ENCODE results near the gene GAK.
"Not testable (repeated sequence)": the region's sequence is repeated elsewhere in the genome, so short reads cannot be mapped to it uniquely, and the experiment has no call there.

Gene GAK

DNA sequence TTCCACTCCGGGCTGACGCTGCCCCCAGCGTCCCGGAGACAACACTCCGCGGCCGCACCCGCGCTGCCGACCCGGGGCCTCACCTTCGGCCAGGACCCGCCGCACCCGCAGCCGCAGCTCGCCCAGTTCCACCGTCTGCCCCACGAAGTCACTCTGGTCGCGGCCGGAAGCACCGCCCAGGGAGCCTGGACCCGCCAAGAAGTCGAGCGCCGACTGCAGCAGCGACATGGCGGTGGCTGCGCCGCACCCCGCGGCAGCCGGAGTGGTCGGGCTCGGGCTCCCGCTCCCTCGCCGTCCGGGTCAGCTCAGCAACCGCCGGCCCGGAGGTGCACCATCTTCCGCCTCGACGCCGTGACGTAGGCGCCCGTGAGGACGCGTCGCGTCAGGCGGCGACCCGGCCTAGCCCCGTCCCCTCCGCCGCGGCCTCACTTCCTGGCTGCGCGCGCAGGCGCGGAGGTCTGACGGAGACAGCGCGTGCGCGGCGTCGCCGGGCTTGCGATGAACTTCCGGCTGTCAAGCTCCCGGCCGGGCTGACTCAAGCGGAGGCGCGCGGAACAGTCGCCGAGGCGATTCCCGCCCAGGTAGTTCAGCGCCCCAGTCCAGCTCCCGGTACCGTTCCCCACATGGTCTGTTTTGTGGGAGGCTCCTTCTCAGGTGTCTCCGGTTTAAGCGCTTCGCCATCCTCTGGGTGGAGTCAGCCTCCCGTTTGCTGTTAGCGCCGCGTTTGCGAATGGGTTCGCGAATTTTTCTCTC is at the start of gene GAK, which contains the start of gene TMEM175:
GAK (minus strand) TSS at position 357 of the 753 bp plus-strand sequence; CDS start at position 228, 129 bp downstream.
TMEM175 (plus strand) TSS at position 501 of the 753 bp plus-strand sequence. CDS start 15,280 bp downstream, outside the sequence.
- DNase-seq: peak; percentile 98
- peak within 1 kb of the TSS; percentile 98 for H3K27ac Mint-ChIP-seq
- H3K36me3 Mint-ChIP-seq (ENCODE audit: low read depth): peaks cover 33% of the 10 kb centered on the region
- peaks cover 51% of the 10 kb centered on the region for H3K4me1 Mint-ChIP-seq (ENCODE audit: low read depth)
- no peaks in the 10 kb centered on the region for H3K9me3 Mint-ChIP-seq
- H3K27me3 Mint-ChIP-seq: no peaks in the 10 kb centered on the region
- peak within 1 kb of the TSS; percentile 94 for H3K4me3 Mint-ChIP-seq

DNA sequence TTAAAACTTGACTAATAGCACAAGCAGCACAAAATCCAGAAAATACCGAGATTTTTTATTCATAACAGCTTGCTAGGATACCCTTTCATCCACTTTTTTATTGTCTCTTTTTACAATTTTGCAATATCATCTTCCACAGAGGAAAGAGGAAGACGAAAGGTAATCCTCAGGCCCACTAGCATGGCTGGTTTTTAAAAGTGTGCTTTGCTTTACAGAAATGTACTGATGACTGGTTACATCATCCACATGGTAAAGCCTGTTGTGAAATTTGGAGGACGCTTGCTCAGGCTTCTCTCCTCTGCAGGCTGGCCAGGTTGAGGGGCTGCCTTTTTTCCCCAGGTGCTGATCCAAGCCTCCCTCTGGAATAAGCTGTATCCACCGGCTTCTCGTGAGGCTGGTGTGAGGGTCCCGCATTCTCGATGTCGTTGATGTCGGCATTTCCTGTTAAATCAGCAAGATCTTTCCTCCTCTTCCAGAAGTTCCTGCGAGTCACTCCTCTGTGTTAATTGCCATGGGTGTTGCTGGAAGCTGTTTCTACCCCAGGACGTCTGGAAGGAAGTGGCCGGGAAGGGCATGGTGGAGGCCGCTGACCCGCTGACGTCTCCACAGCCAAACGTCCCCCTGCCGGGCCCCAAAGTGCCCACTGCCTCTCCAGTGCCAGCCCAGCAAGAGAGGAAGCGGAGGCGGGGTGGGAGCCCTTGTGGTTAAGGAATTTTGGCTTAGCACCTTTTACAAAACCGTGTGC is 47.0 kb upstream of the GAK start:
- H3K36me3 Mint-ChIP-seq (ENCODE audit: low read depth): no peaks in the 10 kb centered on the region
- DNase-seq: no peak
- H3K4me3 Mint-ChIP-seq: no peak overlapping the region
- no peaks in the 10 kb centered on the region for H3K27me3 Mint-ChIP-seq
- no peaks in the 10 kb centered on the region for H3K9me3 Mint-ChIP-seq
- H3K4me1 Mint-ChIP-seq (ENCODE audit: low read depth): peaks cover under 1% of the 10 kb centered on the region
- H3K27ac Mint-ChIP-seq: no peak overlapping the region

DNA sequence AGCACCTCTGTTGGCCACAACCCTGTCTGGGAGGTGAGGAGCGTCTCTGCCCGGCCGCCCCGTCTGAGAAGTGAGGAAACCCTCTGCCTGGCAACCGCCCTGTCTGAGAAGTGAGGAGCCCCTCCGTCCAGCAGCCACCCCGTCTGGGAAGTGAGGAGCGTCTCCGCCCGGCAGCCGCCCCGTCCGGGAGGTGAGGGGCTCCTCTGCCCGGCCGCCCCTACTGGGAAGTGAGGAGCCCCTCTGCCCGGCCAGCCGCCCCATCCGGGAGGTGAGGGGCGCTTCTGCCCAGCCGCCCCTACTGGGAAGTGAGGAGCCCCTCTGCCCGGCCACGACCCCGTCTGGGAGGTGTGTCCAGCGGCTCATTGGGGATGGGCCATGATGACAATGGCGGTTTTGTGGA is 43.9 kb upstream of the GAK start:
- not testable (repeated sequence) for H3K9me3 Mint-ChIP-seq; H3K4me3 Mint-ChIP-seq; DNase-seq; H3K27me3 Mint-ChIP-seq; H3K4me1 Mint-ChIP-seq (ENCODE audit: low read depth); H3K27ac Mint-ChIP-seq; H3K36me3 Mint-ChIP-seq (ENCODE audit: low read depth)

DNA sequence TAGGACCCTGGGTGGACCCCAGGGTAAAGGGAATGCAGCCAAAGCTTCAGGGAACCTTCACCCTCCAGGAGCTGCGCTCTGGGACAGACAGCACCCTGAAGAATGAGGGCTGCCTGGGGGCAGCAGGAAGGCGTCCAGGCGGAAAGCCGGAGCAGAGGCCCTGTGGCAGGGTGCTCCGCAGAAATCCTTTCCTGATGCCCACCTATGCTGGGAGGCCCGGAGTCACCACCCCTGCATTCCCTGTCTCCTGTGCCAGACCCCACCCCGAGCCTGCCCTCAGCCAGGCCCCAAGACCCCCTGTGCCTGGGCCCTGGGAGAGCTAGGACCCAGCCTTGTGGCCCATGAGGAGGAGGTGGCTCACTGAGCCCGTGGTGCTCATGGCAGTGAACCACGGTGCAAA is 42.6 kb upstream of the GAK start:
- Mint-ChIP-seq H3K27me3 (no peaks in the 10 kb centered on the region), H3K36me3 (ENCODE audit: low read depth) (no peaks in the 10 kb centered on the region), H3K27ac (no peak overlapping the region), H3K9me3 (no peaks in the 10 kb centered on the region), H3K4me1 (ENCODE audit: low read depth) (peaks cover 16% of the 10 kb centered on the region), H3K4me3 (no peak overlapping the region)
- no peak for DNase-seq

DNA sequence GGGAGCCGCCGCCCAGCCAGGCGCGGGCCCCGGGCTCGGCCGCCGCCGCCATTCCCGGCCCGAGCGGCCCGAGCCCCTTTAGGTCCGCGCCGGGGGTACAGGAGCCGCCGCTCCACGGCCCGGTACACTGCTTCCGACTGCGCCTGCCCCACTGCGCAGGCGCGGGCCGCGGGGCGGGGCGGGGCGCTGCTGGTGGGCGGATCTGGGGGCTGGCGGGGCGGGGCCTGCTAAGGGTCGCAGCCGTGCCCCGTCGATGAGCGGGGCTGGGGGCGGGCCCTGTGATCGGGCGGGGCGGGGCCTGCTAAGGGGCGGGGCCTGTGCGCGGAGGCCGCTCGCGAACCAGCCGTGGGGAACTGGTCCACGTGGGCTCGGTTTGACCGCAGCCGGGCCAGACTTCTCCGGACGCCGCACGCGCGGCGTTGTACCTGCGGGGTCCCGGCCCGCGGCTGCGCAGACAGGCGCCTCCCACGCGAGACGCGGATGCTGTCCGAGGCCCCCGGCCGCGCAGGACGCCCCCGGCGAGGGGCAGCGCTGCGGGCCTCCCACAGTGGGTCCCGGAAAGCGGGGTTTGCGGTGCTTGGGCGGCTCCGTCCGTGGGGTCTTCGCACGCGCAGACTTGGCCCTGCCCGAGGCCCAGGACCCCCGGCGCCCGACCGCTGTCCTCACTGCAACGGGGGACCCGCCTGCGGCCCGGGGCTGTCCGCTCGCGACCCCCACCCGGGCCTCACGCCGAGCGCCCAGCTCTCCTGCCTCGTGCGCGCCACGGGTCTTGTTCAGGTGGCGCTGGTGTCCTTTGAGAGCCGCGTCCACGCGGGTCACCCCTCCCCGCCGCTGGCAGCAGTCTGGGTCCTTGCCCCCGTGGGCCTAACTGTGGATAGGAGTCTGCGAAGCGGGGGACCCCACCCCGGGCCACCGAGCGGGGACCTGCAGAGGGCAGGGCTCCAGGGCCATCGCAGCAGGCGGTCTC is 41.6 kb upstream of the GAK start, which contains the start of gene DGKQ:
DGKQ (minus strand) TSS at position 139 of the 967 bp plus-strand sequence; CDS start at position 52, 87 bp downstream.
- H3K36me3 Mint-ChIP-seq (ENCODE audit: low read depth): no peaks in the 10 kb centered on the region
- H3K27ac Mint-ChIP-seq: no peak within 1 kb of the TSS
- H3K4me3 Mint-ChIP-seq: peak within 1 kb of the TSS; percentile 65
- H3K9me3 Mint-ChIP-seq: no peaks in the 10 kb centered on the region
- peaks cover 16% of the 10 kb centered on the region for H3K4me1 Mint-ChIP-seq (ENCODE audit: low read depth)
- no peaks in the 10 kb centered on the region for H3K27me3 Mint-ChIP-seq
- peak; percentile 95 for DNase-seq

DNA sequence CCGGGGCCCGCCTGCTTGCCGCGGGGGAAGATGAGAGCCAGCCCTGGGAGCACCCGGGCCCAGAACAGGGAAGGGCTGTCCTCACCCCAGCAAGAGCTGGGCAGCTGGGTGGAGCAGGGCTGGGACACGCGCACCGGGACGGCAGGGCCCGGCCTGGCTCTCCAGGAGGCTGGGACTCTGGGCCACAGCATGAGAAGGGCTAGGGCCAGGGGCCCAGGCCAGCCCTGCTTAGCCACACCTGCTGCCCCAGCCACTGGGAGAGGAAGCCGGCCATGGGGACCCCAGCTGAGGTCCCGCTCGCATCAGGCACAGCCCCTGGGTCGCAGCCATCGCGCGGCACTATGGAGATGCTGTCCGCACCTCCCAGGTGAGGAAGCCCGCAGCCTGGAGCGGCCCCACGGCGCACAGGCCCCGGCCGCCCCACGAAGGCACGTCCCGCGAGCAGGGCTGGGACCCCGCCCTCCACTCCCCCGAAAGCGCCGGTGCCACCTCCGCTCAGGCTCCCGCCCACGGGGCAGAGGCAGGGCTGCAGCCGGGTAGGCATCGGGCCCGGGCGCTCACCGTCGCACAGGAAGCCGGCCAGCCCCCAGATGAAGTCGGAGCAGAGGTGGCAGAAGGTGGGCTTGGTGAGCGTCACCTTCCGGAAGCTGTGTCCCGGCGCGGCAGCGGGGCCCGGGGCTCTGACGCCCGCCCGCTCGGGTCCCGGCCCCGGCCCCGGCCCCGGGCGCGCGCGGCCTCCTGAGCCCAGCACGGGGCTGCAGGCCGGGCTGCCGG is 40.7 kb upstream of the GAK start:
- Mint-ChIP-seq H3K4me3 (peak overlapping the region; percentile 65), H3K4me1 (ENCODE audit: low read depth) (peaks cover 16% of the 10 kb centered on the region), H3K27me3 (no peaks in the 10 kb centered on the region), H3K9me3 (no peaks in the 10 kb centered on the region), H3K36me3 (ENCODE audit: low read depth) (no peaks in the 10 kb centered on the region), H3K27ac (no peak overlapping the region)
- peak; percentile 74 for DNase-seq

DNA sequence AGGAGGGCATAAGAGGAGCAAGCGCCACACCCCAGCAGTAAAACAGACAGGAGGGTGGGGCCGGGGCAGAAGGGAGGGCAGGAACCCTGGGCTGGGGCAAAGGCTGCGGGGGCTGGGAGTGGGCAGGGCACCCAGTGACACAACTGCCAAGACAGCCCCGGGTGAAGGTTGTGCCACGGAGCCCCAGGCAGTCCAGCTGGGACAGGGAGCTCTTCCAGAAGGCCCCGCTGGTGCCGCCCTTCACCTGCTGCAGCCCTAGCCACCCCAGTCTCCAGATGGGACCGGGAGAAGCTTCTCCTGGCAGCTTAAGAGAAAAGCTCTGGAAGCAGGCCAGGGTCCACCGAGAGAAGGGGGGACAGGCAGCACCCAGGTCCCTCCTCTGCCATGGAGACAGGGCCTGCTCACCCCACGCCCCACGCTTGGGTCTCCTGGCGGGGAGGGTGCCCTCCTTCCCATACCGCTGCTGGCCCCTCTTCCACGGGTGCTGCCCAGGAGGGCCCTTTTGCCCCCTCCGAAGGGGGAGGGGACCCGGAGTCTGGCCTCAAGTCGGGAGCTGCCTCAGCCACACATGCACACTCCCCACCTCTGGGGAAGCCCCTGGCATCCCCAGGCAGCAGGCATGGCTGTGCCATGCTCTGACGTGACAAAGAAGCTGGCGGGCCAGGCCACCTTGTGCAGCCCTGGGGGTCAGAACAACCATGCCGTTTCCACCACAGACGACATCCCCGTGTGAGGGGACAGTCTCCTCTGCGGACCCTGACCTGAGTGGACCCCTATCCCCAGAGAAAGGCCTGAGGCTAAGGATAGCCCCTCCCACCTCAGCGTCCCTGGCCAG is 39.8 kb upstream of the GAK start:
- no peaks in the 10 kb centered on the region for H3K36me3 Mint-ChIP-seq (ENCODE audit: low read depth)
- H3K27me3 Mint-ChIP-seq: no peaks in the 10 kb centered on the region
- no peak for DNase-seq
- peaks cover 16% of the 10 kb centered on the region for H3K4me1 Mint-ChIP-seq (ENCODE audit: low read depth)
- peak overlapping the region; percentile 65 for H3K4me3 Mint-ChIP-seq
- H3K9me3 Mint-ChIP-seq: no peaks in the 10 kb centered on the region
- H3K27ac Mint-ChIP-seq: no peak overlapping the region

DNA sequence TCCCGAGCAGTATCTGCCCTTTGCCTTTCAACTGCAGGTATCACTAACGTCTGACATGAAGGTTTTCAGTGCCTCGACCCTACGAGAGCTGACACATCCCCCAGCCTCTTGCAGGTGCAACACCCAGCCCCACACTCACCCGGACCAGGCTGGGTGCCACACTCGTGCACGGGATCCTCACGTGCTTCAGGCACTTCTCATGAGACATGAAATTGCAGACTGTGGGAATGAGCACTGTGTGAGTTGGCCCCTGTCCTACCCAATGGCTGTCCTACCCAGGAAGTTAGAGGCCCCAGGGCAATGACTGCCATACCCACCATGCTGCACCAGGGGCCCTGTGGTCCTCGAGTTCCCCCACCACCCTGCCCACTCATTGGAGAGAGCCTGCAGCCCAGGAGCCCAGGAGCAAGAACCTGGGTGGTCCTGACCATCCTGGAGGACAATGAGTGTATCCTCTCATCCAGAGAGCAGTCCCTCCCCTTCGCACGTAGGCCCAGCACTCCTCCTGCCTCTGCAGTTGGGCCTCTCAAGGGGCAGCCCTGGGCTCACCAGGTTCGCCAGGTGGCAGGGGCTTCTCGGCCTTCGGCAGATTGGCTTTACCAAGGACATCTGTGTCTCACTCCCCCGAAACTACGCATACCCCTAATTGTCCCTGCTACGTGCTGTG is 38.9 kb upstream of the GAK start:
- H3K4me3 Mint-ChIP-seq: peak overlapping the region; percentile 33
- H3K27ac Mint-ChIP-seq: no peak overlapping the region
- no peaks in the 10 kb centered on the region for H3K27me3 Mint-ChIP-seq
- no peak for DNase-seq
- peaks cover 16% of the 10 kb centered on the region for H3K4me1 Mint-ChIP-seq (ENCODE audit: low read depth)
- no peaks in the 10 kb centered on the region for H3K9me3 Mint-ChIP-seq
- peaks cover under 1% of the 10 kb centered on the region for H3K36me3 Mint-ChIP-seq (ENCODE audit: low read depth)

DNA sequence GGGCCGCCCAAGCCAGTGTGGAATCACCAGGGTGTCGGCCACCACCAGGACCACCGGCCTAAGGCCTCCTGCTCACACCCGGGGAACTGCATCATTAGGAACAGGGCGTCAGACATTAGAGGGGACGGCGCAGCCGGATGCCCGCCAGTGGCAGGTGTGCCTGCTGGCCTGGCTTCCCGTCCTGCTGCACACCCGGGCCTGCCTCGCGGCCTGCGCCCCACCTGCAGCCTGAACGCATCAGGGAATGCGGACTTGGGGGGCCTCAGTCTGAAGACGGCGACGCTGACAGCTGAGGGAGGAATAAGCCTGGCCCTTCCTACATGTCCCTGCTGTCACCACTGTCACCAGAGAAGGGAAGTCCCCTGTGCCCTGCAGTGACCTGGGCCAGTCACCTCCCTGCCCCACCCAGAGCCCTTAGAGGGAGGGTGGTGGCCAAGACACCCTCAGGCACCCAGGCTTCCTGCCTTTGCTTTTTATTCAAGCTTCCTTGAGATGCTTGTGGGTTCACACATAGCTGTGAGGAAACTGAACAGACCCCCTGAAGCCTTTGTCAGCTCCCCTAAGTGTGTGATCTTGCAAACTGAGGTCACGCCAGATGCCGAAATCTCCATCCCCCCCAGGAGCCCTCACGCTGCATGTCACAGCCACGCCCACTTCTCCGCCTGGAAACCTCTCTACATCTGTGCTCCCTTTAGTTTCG is 38.1 kb upstream of the GAK start:
- H3K36me3 Mint-ChIP-seq (ENCODE audit: low read depth): peaks cover 4% of the 10 kb centered on the region
- H3K4me3 Mint-ChIP-seq: no peak overlapping the region
- H3K27me3 Mint-ChIP-seq: no peaks in the 10 kb centered on the region
- H3K4me1 Mint-ChIP-seq (ENCODE audit: low read depth): peaks cover 16% of the 10 kb centered on the region
- no peak for DNase-seq
- H3K27ac Mint-ChIP-seq: peak overlapping the region; percentile 2
- H3K9me3 Mint-ChIP-seq: no peaks in the 10 kb centered on the region

DNA sequence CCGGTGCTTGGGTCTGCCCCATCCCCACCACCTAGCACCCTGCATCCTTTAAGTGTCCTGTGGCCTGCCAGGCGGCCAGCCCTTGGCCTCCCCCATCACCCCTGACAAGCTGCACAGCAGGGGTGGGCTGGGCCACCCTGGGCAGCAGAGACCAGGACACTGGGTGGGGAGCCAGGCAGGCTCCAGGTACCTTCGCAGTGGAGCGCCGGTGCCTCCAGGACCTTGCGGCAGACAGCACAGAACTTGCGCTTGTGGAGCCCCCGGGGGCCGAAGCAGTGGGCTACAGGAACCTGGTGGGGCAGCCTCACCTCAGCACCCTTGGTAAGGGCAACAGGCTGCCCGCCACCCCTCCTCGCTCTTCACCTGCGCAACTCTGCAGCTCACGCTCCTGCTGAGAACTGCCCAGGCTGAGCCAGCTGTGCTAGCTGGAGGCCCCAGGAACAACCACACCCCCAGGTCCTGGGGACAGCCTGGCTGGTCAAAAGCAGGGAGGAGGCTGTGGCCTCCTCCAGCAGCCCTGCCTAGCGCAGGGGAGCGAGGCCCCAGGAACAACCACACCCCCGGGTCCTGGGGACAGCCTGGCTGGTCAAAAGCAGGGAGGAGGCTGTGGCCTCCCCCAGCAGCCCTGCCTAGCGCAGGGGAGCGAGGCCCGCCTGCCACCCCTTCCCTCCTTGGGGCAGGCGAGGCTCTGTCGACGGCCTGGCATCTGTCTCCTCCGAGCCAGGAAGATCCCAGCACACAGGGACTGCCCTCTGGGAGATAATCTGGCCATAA is 36.7 kb upstream of the GAK start:
- H3K27ac Mint-ChIP-seq: no peak overlapping the region
- H3K9me3 Mint-ChIP-seq: no peaks in the 10 kb centered on the region
- no peak overlapping the region for H3K4me3 Mint-ChIP-seq

DNA sequence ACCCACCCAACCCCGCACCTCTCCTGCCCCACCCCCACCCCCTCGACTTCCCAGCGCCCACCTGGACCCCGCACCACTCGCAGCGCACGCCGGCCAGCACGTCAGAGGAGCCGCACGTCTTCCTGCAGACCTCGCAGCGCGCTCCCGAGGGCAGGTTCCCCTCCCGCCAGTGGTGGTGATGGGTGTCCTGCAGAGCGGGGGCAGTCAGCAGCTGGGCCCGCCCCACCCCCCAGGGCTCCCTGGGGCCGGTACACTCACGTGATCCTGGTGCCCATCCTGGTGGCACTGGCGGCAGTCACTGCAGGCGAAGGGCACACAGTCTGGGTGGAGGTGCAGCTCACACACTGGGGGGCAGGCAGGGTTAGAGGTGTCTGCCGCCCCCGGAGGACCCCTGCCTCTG is 36.1 kb upstream of the GAK start:
- Mint-ChIP-seq H3K27me3 (no peaks in the 10 kb centered on the region), H3K27ac (no peak overlapping the region), H3K36me3 (ENCODE audit: low read depth) (peaks cover 15% of the 10 kb centered on the region), H3K4me3 (no peak overlapping the region), H3K9me3 (no peaks in the 10 kb centered on the region), H3K4me1 (ENCODE audit: low read depth) (peaks cover 16% of the 10 kb centered on the region)
- no peak for DNase-seq

More for the DNA sequence above, 36.7 kb upstream of the GAK start:
- H3K36me3 Mint-ChIP-seq (ENCODE audit: low read depth): peaks cover 10% of the 10 kb centered on the region
- H3K4me1 Mint-ChIP-seq (ENCODE audit: low read depth): peaks cover 16% of the 10 kb centered on the region
- DNase-seq: no peak
- no peaks in the 10 kb centered on the region for H3K27me3 Mint-ChIP-seq
